Psoas muscle (tissue), 8 donors: ENCODE results near the gene GNPDA2. TPM values are rescaled to one million over a fixed set of nuclear protein-coding genes. Genes with fewer than 3 reads are reported as not detected.

Experiments used
- ATAC-seq, 4 donors: fragments of 200-7000 bp; cut with Tn5 transposase; one replicate each; pipeline ENCODE4 v1.9.1; 2020; ENCODE audit warnings: moderate library complexity in 3 of 4, mild to moderate bottlenecking in 2 of 4
- DNase-seq, 2 donors: peaks; one replicate each; pipeline ENCODE4 v3.0.0-alpha.2; 2020
- H3K27ac ChIP-seq: fragments of 200-600 bp; one replicate; pipeline ENCODE4 v1.8.0; 2022
- H3K27me3 ChIP-seq, 3 donors: fragments of 200-600 bp in 1 of 3; one replicate each; pipeline versions ENCODE4 v1.6.1 to v1.8.0; 2013 to 2022; ENCODE audit warnings: low read length in 2 of 3, mild to moderate bottlenecking in 2 of 3, moderate library complexity in 1 of 3; ENCODE audit not compliant: insufficient read depth in 3 of 3
- H3K36me3 ChIP-seq, 2 donors: fragments of 200-600 bp in 1 of 2; one replicate each; pipeline versions ENCODE4 v1.6.1 to v1.8.0; 2013 to 2022; ENCODE audit warnings: low read depth in 1 of 2, mild to moderate bottlenecking in 1 of 2, moderate library complexity in 1 of 2; ENCODE audit not compliant: insufficient read depth in 1 of 2
- H3K4me1 ChIP-seq: fragments of 200-600 bp; one replicate; pipeline ENCODE4 v1.8.0; 2022
- H3K4me3 ChIP-seq: fragments of 200-600 bp; one replicate; pipeline ENCODE4 v1.8.0; 2022; ENCODE audit warnings: mild to moderate bottlenecking
- H3K9me3 ChIP-seq: fragments of 200-600 bp; one replicate; pipeline ENCODE4 v1.8.0; 2022
- WGBS, 3 donors: extraction: QIAGEN DNeasy Blood & Tissue Kit; methylation state at CpG; one replicate each; pipeline versions ENCODE4 v1.1.6 to v1.1.7; 2013; 5-methylcytosine and 5-hydroxymethylcytosine counted together
- intact Hi-C, 2 donors: fragments of 100-400 bp; cut with DNase I; formaldehyde crosslinking; loops; one replicate each; pipeline versions ENCODE4 v1.11.0 to v1.14.2; 2022
- polyA plus RNA-seq, 3 donors: library from polyadenylated mRNA; stranded (reverse); fragments of 200-250 nt; gene quantifications; one replicate each; pipeline ENCODE4 v1.2.3, GENCODE V29; 2013
- total RNA-seq, 4 donors: library from RNA; stranded (reverse); fragmentation: NEBNext Ultra II Directional in 2 of 4; extraction: Animal tissue kit (Norgen Biotek cat#: 25700) in 2 of 4; gene quantifications; one replicate each; pipeline versions ENCODE4 v1.2.1 to v1.2.4, GENCODE V29; 2021 to 2023
- TF ChIP-seq, protein P1 (sequence below): fragments of 200-600 bp; IDR thresholded peaks from one replicate; pipeline ENCODE4 v1.8.0; 2022; ENCODE audit warnings: antibody characterized with exemption
- donor health status: healthy with polysubstance abuse.
- donor health status: DM: no; HTN: no; CAD: no; lungs with moderate emphysema.
- donor health status: Bipolar disorder and iron deficiency.
- donor health status: healthy.
- donor health status: DM: yes; HTN: yes; CAD: no.
- donor health status: DM: no; HTN: no; CAD: no.
- donor health status: DM: no; HTN: no; CAD: no.
- donor health status: DM: yes; HTN: yes; CAD: no.

GNPDA2 gene
- total and polyA plus RNA-seq, 7 donors, result 4.6 to 18.9 (median 6.9) TPM

DNA sequence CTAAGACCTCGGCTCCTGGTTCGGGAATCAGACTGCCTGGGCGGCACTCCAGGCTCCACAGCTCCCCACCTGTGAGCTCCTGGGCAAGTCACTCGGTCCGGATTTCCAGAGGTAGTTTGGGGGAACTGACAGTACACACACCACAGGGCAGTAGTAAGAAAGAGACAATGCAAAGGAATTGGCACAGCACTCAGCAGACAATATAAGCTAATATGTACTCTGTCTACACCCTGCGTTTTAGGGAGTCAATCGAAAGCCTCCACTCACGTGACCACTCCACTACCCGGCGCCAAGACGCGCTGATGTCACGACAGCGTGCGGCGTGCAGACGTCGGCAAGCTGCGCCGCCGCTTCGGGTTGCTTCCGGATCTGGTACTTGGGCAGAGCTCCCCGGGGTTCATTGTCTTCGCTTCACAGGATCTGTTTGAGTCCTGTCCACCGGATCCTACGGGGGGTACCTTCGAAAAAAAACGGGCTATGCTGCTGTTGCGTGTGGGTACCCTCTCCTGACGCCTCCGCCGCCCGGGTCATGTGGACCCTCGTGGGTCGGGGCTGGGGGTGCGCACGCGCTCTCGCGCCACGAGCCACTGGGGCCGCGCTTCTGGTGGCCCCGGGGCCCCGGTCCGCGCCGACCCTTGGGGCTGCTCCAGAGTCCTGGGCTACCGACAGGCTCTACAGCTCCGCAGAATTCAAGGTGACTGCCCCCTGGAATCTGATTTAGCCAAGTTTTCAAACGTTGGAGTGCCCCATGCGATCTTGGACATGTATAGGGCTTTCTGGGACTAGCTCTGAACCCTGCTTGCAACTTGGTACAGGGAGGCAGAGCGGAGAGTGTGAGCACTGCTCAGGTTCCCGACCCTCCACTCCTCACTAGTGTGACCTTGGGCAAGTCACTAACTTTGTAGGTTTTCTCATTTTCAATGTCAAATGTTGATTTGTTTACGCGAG lies 48.0 kb downstream of the GNPDA2 start, which contains the start of gene GUF1:
Gene GUF1, plus strand, starts transcription at position 327 of the 948 bp plus-strand sequence. Its CDS starts 203 bp downstream, at position 530.
- intact Hi-C loops, result no loop called here
- Histone ChIP-seq H3K9me3 (no peaks in the 10 kb centered on the region), H3K4me1 (peaks cover 27% of the 10 kb centered on the region), H3K27me3 (no peaks in the 10 kb centered on the region), H3K27ac (peak within 1 kb of the TSS; percentile 96), H3K36me3 (peaks cover 4 to 28% of the 10 kb centered on the region in 2 donors), H3K4me3 (peak within 1 kb of the TSS; percentile 87)
- TF ChIP-seq, protein P1, sequence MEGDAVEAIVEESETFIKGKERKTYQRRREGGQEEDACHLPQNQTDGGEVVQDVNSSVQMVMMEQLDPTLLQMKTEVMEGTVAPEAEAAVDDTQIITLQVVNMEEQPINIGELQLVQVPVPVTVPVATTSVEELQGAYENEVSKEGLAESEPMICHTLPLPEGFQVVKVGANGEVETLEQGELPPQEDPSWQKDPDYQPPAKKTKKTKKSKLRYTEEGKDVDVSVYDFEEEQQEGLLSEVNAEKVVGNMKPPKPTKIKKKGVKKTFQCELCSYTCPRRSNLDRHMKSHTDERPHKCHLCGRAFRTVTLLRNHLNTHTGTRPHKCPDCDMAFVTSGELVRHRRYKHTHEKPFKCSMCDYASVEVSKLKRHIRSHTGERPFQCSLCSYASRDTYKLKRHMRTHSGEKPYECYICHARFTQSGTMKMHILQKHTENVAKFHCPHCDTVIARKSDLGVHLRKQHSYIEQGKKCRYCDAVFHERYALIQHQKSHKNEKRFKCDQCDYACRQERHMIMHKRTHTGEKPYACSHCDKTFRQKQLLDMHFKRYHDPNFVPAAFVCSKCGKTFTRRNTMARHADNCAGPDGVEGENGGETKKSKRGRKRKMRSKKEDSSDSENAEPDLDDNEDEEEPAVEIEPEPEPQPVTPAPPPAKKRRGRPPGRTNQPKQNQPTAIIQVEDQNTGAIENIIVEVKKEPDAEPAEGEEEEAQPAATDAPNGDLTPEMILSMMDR, result no peak
- ATAC-seq (peak; percentile 95 to 98 (median 97)), DNase-seq (peak; percentile 91 to 95)
- 1% methylated on average over 42 to 57 of the region's 57 CpGs for WGBS, 3 donors

DNA sequence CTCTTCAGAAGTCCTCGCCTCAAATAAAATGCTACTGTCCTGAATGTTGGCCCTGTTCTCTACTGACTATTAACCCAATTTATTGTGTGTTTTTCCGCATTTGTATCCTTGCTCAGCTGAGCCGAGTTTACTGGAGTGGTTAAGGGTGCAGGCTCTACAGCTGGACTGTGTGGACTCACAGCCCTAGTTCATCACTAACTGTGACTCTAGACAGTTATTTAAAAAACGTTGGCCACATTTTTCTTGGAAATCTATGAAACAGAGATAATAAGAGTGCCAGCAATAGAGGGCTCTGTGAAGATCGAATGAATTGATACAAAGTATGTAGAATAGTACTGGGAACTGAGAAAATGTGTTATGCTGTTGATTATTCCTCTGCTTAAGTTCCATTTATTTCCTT lies 51.0 kb downstream of the GNPDA2 start:
- Histone ChIP-seq H3K36me3 (no peaks in the 10 kb centered on the region), H3K27ac (no peak overlapping the region), H3K27me3 (no peaks in the 10 kb centered on the region), H3K9me3 (no peaks in the 10 kb centered on the region), H3K4me3 (no peak overlapping the region), H3K4me1 (peaks cover 28% of the 10 kb centered on the region)
- WGBS, 3 donors, result 68 to 74% (median 70%) methylated on average over 5 of the region's 5 CpGs
- DNase-seq (no peak), ATAC-seq (no peak)
- intact Hi-C loops, result no loop called here
- TF ChIP-seq, protein P1, result no peak

DNA sequence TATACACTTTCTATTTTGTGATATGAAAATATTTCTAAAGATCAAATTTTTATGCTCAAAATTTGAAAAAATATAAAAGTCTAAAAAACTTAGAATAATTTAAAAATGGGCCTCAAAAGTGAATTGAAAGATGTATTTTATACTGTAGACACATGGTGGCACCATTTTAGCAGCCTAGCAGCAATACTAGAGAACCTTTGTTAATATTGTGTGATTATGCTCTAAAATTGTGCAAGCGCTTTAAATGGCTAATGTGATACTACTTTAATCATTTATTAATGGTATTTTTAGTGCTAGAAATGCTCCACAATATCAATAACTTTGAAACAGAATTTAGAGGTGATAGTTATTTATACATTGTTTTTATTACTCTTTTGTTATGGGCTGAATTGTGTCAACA lies 51.9 kb downstream of the GNPDA2 start:
- intact Hi-C loops, result no loop called here
- Histone ChIP-seq H3K4me3 (no peak overlapping the region), H3K27me3 (no peaks in the 10 kb centered on the region), H3K4me1 (peaks cover 20% of the 10 kb centered on the region), H3K9me3 (no peaks in the 10 kb centered on the region), H3K27ac (no peak overlapping the region), H3K36me3 (no peaks in the 10 kb centered on the region)
- TF ChIP-seq, protein P1, result no peak
- no peak for ATAC-seq
- no peak for DNase-seq
- WGBS, 3 donors, result 93 to 98% (median 96%) methylated on average over 1 of the region's 1 CpG

DNA sequence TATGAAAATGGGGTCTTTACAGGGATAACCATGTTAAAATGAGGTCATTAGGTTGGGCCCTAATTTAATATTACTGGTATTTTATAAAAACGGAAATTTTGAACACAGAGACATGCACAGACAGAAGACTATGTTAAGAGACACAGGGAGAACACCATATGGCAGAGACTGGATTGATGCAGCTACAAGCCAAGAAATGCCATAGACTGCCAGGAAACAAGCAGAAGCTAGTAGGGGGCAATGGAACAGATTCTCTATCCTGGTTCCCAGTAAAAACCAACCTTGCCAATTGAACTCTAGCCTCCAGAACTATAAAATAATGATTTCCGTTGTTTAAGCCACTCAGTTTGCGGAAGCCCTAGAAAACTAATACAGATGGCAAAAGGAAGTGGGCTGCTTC lies 54.7 kb downstream of the GNPDA2 start:
- Histone ChIP-seq H3K4me1 (peaks cover 16% of the 10 kb centered on the region), H3K36me3 (no peaks in the 10 kb centered on the region), H3K27me3 (no peaks in the 10 kb centered on the region), H3K9me3 (no peaks in the 10 kb centered on the region), H3K27ac (no peak overlapping the region), H3K4me3 (no peak overlapping the region)
- DNase-seq (no peak), ATAC-seq (no peak)
- TF ChIP-seq, protein P1, result no peak
- intact Hi-C loops, result no loop called here
- 89 to 96% (median 93%) methylated on average over 3 of the region's 3 CpGs for WGBS, 3 donors
